ENCODE results near the gene DCAF11. TPM values are rescaled to one million over a fixed set of nuclear protein-coding genes. Genes with fewer than 3 reads are reported as not detected.

DCAF11 gene
- total RNA-seq, 1 donor = 138 TPM

- DNase-seq (ENCODE audit: low read depth in 2 of 3, low spot score in 2 of 3) = no peak
These were observed 37.0 kb downstream of the DCAF11 start for GRCh38 chr14:24151404-24152080.

- DNase-seq (ENCODE audit: low read depth in 2 of 3, low spot score in 2 of 3) = no peak
These were observed 40.5 kb downstream of the DCAF11 start for GRCh38 chr14:24155100-24155499.

GRCh38 chr14:24156840-24157239 is 42.3 kb downstream of the DCAF11 start:
- DNase-seq (ENCODE audit: low read depth in 2 of 3, low spot score in 2 of 3) = no peak

- no peak for DNase-seq (ENCODE audit: low read depth in 2 of 3, low spot score in 2 of 3)
These were observed 42.8 kb downstream of the DCAF11 start for GRCh38 chr14:24157331-24157730.

GRCh38 chr14:24159777-24160498 is 45.4 kb downstream of the DCAF11 start:
- no peak for DNase-seq (ENCODE audit: low read depth in 2 of 3, low spot score in 2 of 3)

GRCh38 chr14:24160499-24160849 is 45.9 kb downstream of the DCAF11 start:
- no peak for DNase-seq (ENCODE audit: low read depth in 2 of 3, low spot score in 2 of 3)

- DNase-seq (ENCODE audit: low read depth in 2 of 3, low spot score in 2 of 3) = peak; percentile 95 to 98 (median 97)
These were observed 46.5 kb downstream of the DCAF11 start, which contains the start of gene IRF9 for GRCh38 chr14:24160850-24161804. IRF9 (plus strand) TSS chr14:24161265; CDS start chr14:24162145, 880 bp downstream.

GRCh38 chr14:24162093-24162492 is 47.5 kb downstream of the DCAF11 start:
- DNase-seq (ENCODE audit: low read depth in 2 of 3, low spot score in 2 of 3) = no peak

- DNase-seq (ENCODE audit: low read depth in 2 of 3, low spot score in 2 of 3) = no peak
These were observed 50.0 kb downstream of the DCAF11 start for GRCh38 chr14:24164518-24164991.

- no peak for DNase-seq (ENCODE audit: low read depth in 2 of 3, low spot score in 2 of 3)
These were observed 51.2 kb downstream of the DCAF11 start for GRCh38 chr14:24165785-24166184.

- peak in 1 of 3 donors; percentile 23 for DNase-seq (ENCODE audit: low read depth in 2 of 3, low spot score in 2 of 3)
These were observed 53.0 kb downstream of the DCAF11 start for GRCh38 chr14:24167469-24168114.

GRCh38 chr14:24171422-24172260 is 57.1 kb downstream of the DCAF11 start, which contains the start of gene REC8:
REC8 (plus strand) TSS chr14:24172080; CDS start chr14:24172553, 473 bp downstream.
- DNase-seq (ENCODE audit: low read depth in 2 of 3, low spot score in 2 of 3) = peak in 2 of 3 donors; percentile 98 to 99

GRCh38 chr14:24172261-24172860 is 57.8 kb downstream of the DCAF11 start:
- no peak for DNase-seq (ENCODE audit: low read depth in 2 of 3, low spot score in 2 of 3)

GRCh38 chr14:24172871-24173281 is 58.3 kb downstream of the DCAF11 start:
- no peak for DNase-seq (ENCODE audit: low read depth in 2 of 3, low spot score in 2 of 3)

Small RNA genes within 50 kb of the gene (small RNA-seq; reads per million reads assigned to genes)
- gene IRF9 (not detected), gene RNA5SP383 (not detected)

Other genes with a start within 250 kb of the DCAF11 start
- gene DHRS4, start 161.0 kb upstream of the DCAF11 start, total RNA-seq = 44.4 TPM
- gene DHRS4L2, start 125.8 kb upstream of the DCAF11 start, total RNA-seq = 26.9 TPM
- 1.3 TPM for gene CARMIL3, start 62.8 kb upstream of the DCAF11 start, total RNA-seq
- not detected for gene CPNE6, start 43.2 kb upstream of the DCAF11 start, total RNA-seq
- 24.8 TPM for gene PCK2, start 20.5 kb upstream of the DCAF11 start, total RNA-seq
- 5.7 TPM for gene NRL, start 172 bp downstream of the DCAF11 start, total RNA-seq
- gene FITM1, start 15.9 kb downstream of the DCAF11 start, total RNA-seq = 2.7 TPM
- 153 TPM for gene PSME1, start 21.4 kb downstream of the DCAF11 start, total RNA-seq
- gene EMC9, start 26.8 kb downstream of the DCAF11 start, total RNA-seq = 14.3 TPM
- gene PSME2, start 31.8 kb downstream of the DCAF11 start, total RNA-seq = 38.0 TPM
- gene RNF31, start 32.7 kb downstream of the DCAF11 start, total RNA-seq = 103 TPM
- gene IRF9, start 46.5 kb downstream of the DCAF11 start, total RNA-seq = 112 TPM
- 47.1 TPM for gene REC8, start 57.3 kb downstream of the DCAF11 start, total RNA-seq
- gene IPO4, start 74.0 kb downstream of the DCAF11 start, total RNA-seq = 59.8 TPM
- gene TM9SF1, start 80.7 kb downstream of the DCAF11 start, total RNA-seq = 64.9 TPM
- gene TSSK4, start 90.9 kb downstream of the DCAF11 start, total RNA-seq = under 0.01 TPM
- gene CHMP4A, start 98.7 kb downstream of the DCAF11 start, total RNA-seq = 13.7 TPM
- gene MDP1, start 101.3 kb downstream of the DCAF11 start, total RNA-seq = 21.5 TPM
- 55.2 TPM for gene NEDD8, start 117.6 kb downstream of the DCAF11 start, total RNA-seq
- gene GMPR2, start 118.2 kb downstream of the DCAF11 start, total RNA-seq = 78.9 TPM
- 65.4 TPM for gene TINF2, start 127.8 kb downstream of the DCAF11 start, total RNA-seq
- 1.1 TPM for gene TGM1, start 148.4 kb downstream of the DCAF11 start, total RNA-seq
- gene RABGGTA, start 156.8 kb downstream of the DCAF11 start, total RNA-seq = 36.9 TPM
- 31.0 TPM for gene DHRS1, start 185.0 kb downstream of the DCAF11 start, total RNA-seq
- 28.8 TPM for gene NOP9, start 185.1 kb downstream of the DCAF11 start, total RNA-seq
- gene CIDEB, start 193.2 kb downstream of the DCAF11 start, total RNA-seq = 20.2 TPM
- gene LTB4R2, start 195.4 kb downstream of the DCAF11 start, total RNA-seq = 15.1 TPM
- 13.5 TPM for gene LTB4R, start 196.7 kb downstream of the DCAF11 start, total RNA-seq
- 3.8 TPM for gene ADCY4, start 220.3 kb downstream of the DCAF11 start, total RNA-seq
- 20.2 TPM for gene RIPK3, start 225.2 kb downstream of the DCAF11 start, total RNA-seq